Chondrocyte (in vitro differentiated cells): ENCODE measurements around the gene CAMK2D. TPM values are rescaled to one million over a fixed set of nuclear protein-coding genes. Genes with fewer than 3 reads are reported as not detected.
A peak's percentile ranks its signal among the peaks of the same experiment; 100 is the strongest.

Experiments used
- DNase-seq: peaks from one replicate; pipeline ENCODE4 v3.0.0; 2021; ENCODE audit warnings: mixed read lengths, low spot score
- H3K27ac Mint-ChIP-seq: one replicate; pipeline ENCODE4 v1.8.0; 2021; ENCODE audit warnings: mild to moderate bottlenecking, moderate library complexity, mixed read lengths; ENCODE audit not compliant: unreplicated experiment
- H3K27me3 Mint-ChIP-seq: 2 replicates; pipeline ENCODE4 v1.8.0; 2021; ENCODE audit warnings: low read depth, mixed read lengths
- H3K36me3 Mint-ChIP-seq: 2 replicates; pipeline ENCODE4 v1.8.0; 2021; ENCODE audit warnings: low read depth, mixed read lengths
- H3K4me1 Mint-ChIP-seq: 2 replicates; pipeline ENCODE4 v1.8.0; 2021; ENCODE audit warnings: low read depth, mild to moderate bottlenecking, mixed read lengths
- H3K4me3 Mint-ChIP-seq: one replicate; pipeline ENCODE4 v1.8.0; 2021; ENCODE audit warnings: mild to moderate bottlenecking, moderate library complexity, mixed read lengths; ENCODE audit not compliant: unreplicated experiment
- H3K9me3 Mint-ChIP-seq: 2 replicates; pipeline ENCODE4 v1.8.0; 2021; ENCODE audit warnings: low read depth, mixed read lengths
- total RNA-seq: library from RNA; stranded (reverse); gene quantifications from 3 replicates; pipeline ENCODE4 v1.2.1, GENCODE V29; 2021
- TF ChIP-seq, protein P1 (sequence below): fragments of 200-600 bp; sonication (generic); IDR thresholded peaks from 2 replicates; pipeline ENCODE4 v1.5.0; 2021; ENCODE audit warnings: antibody characterized with exemption, mild to moderate bottlenecking, moderate library complexity

CAMK2D gene
- total RNA-seq, 1 donor from 2014 or later: 73.7 TPM

DNA sequence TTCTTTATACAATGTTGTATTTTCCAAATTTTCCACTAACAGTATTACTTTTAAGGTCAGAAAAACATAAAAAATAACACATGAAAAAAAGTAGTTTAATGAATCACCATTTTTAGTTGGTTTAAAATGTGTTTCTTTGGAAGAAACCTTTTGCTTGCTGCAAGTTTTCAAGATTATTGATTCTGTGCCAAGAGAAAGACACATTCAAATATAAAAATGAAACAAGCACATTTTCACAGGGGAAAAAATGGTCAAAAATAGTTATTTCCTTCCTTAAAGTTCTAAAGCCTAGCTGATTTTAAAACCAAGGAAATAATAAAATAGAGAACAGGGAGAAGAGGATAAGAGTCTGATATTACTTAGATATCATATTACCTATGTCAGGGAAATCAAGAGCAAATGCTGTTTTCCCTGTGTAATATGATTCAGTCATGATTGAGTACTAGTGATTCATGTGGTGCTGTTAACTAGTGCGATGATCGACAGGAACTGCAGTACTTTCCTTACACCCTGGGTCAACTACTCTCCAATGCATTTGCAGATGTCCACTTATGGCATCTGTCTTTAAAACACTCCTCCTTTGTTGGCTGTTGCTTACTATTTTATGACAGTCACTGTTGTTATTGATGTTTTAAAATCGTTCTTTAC is 103.8 kb downstream of the CAMK2D start:
- Mint-ChIP-seq H3K36me3 (no peaks in the 10 kb centered on the region), H3K27ac (peak overlapping the region; percentile 73), H3K4me3 (peak overlapping the region; percentile 7), H3K4me1 (peaks cover 43% of the 10 kb centered on the region), H3K9me3 (no peaks in the 10 kb centered on the region), H3K27me3 (no peaks in the 10 kb centered on the region)
- no peak for DNase-seq
- TF ChIP-seq, protein P1, sequence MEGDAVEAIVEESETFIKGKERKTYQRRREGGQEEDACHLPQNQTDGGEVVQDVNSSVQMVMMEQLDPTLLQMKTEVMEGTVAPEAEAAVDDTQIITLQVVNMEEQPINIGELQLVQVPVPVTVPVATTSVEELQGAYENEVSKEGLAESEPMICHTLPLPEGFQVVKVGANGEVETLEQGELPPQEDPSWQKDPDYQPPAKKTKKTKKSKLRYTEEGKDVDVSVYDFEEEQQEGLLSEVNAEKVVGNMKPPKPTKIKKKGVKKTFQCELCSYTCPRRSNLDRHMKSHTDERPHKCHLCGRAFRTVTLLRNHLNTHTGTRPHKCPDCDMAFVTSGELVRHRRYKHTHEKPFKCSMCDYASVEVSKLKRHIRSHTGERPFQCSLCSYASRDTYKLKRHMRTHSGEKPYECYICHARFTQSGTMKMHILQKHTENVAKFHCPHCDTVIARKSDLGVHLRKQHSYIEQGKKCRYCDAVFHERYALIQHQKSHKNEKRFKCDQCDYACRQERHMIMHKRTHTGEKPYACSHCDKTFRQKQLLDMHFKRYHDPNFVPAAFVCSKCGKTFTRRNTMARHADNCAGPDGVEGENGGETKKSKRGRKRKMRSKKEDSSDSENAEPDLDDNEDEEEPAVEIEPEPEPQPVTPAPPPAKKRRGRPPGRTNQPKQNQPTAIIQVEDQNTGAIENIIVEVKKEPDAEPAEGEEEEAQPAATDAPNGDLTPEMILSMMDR: no peak

DNA sequence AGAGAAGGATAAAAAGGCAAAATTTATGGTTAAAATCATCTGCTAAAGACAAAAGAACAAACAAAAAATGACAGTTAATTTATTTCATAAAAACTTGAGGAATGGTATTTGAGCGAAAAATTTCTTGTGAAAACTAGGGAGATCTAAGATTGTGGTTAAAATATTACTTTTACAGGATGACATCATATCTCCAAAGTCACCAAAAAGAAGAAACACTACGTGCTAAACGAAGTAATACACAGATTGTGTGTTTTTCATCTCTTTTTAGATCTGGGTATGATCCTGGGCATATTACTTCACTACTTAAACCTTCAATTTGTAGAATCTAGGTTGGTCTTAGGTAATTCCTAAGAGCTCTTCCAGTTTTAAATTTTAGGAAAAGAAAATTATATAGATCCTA is 107.7 kb downstream of the CAMK2D start:
- Mint-ChIP-seq H3K9me3 (no peaks in the 10 kb centered on the region), H3K27ac (no peak overlapping the region), H3K27me3 (no peaks in the 10 kb centered on the region), H3K36me3 (no peaks in the 10 kb centered on the region), H3K4me3 (no peak overlapping the region), H3K4me1 (peaks cover 26% of the 10 kb centered on the region)
- TF ChIP-seq, protein P1: no peak
- DNase-seq: no peak

DNA sequence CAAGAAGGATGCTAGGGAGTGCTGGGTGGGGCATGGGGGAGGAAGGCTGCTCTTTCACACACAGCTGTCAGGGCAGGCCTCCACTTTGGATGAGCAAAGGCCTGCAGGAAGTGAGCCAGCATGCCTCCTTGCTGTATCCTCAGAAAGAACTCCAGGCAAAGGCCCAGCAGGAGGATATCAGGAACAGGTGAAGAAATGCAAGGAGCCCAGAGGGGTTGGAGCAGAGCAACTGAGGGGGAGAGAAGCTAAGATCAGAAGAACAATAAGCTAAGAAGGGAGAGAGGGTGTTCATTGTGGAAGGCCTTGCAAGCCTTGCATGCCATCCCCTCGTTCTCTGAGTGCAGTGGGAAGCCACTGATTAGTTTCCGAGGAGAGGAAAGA is 115.1 kb downstream of the CAMK2D start:
- Mint-ChIP-seq H3K36me3 (no peaks in the 10 kb centered on the region), H3K9me3 (no peaks in the 10 kb centered on the region), H3K4me1 (peaks cover 29% of the 10 kb centered on the region), H3K27me3 (no peaks in the 10 kb centered on the region), H3K27ac (peak overlapping the region; percentile 67), H3K4me3 (no peak overlapping the region)
- TF ChIP-seq, protein P1: no peak
- DNase-seq: no peak

DNA sequence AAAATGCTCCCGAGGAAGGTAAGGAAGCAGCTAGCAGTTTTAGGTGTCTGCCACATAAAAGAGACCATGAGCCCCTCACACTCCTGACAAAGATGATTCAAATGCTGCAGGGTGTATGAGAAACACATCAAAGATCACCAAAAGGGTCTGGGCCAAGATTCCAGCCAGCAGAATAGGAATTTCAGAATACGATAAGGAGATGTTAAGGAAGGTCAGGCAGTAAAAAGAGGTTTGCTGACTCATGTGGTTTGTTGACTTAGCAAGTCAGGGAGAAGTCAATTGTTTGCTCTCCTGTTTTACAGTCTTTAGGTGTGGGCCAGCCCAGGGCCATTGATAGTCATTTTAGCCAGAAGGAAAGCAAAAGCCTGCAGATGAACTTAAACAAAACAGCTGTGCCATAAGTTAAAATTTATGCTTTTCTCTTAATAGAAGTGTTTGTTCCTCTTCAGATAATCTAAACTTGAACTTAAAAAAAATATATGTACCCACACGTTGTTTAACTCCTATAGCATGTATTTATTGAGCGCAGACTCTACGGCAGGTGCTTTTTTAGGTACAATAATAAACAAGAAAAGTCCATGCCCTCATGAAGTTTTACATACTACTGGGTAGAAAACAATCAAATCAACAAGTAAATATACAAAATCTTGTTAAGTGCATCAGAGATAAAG is 115.6 kb downstream of the CAMK2D start:
- Mint-ChIP-seq H3K4me1 (peaks cover 29% of the 10 kb centered on the region), H3K27me3 (no peaks in the 10 kb centered on the region), H3K36me3 (no peaks in the 10 kb centered on the region), H3K9me3 (no peaks in the 10 kb centered on the region), H3K4me3 (no peak overlapping the region), H3K27ac (peak overlapping the region; percentile 4)
- DNase-seq: no peak
- TF ChIP-seq, protein P1: no peak

DNA sequence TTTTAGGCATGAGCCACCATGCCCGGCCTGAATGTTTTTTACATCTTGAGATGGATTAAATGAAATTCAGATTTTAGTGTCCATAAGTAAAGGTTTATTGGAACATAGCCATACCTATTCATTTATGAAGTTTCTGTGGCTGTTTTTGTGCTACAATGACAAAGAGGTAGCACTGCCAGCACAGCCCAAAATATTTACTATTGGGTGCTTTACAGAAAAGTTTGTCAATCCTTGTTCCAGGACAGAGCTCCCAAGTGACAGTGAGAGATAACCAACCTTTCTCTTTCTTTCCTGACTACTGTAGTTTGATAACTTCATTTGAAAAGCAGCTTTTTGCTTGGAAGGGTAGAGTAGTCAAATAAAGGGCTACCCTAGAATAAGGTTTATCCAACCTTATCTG is 116.2 kb downstream of the CAMK2D start:
- peak overlapping the region; percentile 5 for H3K27ac Mint-ChIP-seq
- TF ChIP-seq, protein P1: no peak
- no peaks in the 10 kb centered on the region for H3K9me3 Mint-ChIP-seq
- no peak overlapping the region for H3K4me3 Mint-ChIP-seq
- H3K36me3 Mint-ChIP-seq: no peaks in the 10 kb centered on the region
- H3K4me1 Mint-ChIP-seq: peaks cover 29% of the 10 kb centered on the region
- H3K27me3 Mint-ChIP-seq: no peaks in the 10 kb centered on the region
- DNase-seq: no peak
